A673 (cell line): ENCODE measurements around the gene YWHAQ. TPM values are rescaled to one million over a fixed set of nuclear protein-coding genes. Genes with fewer than 3 reads are reported as not detected.

Experiments used
- BruUV-seq: library from RNA; stranded (reverse); fragments of 400-500 nt; replicated peaks from 2 replicates; lab custom pipeline; 2021; lab: Mats Ljungman, UMichigan
- CTCF ChIA-PET: fragments of 300-600 bp; sonication (Branson Sonifier 250); formaldehyde crosslinking; loops from one replicate; lab custom pipeline; 2022; ENCODE audit warnings: antibody characterized with exemption; lab: Charles Lee
- POLR2A ChIA-PET: fragments of 300-600 bp; sonication (Branson Sonifier 250); formaldehyde crosslinking; loops from one replicate; lab custom pipeline; 2022; ENCODE audit warnings: antibody characterized with exemption; ENCODE audit not compliant: low non-redundant PET; lab: Charles Lee
- DNase-seq: peaks from one replicate; pipeline ENCODE4 v3.0.0-alpha.2; 2015; ENCODE audit warnings: low spot score
- H3K27ac ChIP-seq: fragments of 200-600 bp; sonication (generic); 2 replicates; pipeline ENCODE4 v1.5.1; 2016; ENCODE audit warnings: mixed run types, low read depth, mild to moderate bottlenecking, mixed read lengths, antibody characterized with exemption, low read length; ENCODE audit not compliant: poor library complexity, severe bottlenecking
- H3K27me3 ChIP-seq: fragments of 200-600 bp; sonication (generic); replicated peaks from 2 replicates; pipeline ENCODE4 v1.6.1; 2017; ENCODE audit warnings: mixed run types, low read depth, mild to moderate bottlenecking, mixed read lengths, antibody characterized with exemption, low read length; ENCODE audit not compliant: insufficient read depth, poor library complexity
- H3K36me3 ChIP-seq: fragments of 200-600 bp; sonication (generic); 2 replicates; pipeline ENCODE4 v1.6.1; 2016; ENCODE audit warnings: mixed run types, mild to moderate bottlenecking, mixed read lengths, antibody characterized with exemption, low read length; ENCODE audit not compliant: insufficient read depth, poor library complexity, severe bottlenecking
- H3K4me1 ChIP-seq: fragments of 200-600 bp; sonication (generic); 2 replicates; pipeline ENCODE4 v1.6.1; 2017; ENCODE audit warnings: mixed run types, mild to moderate bottlenecking, mixed read lengths, antibody characterized with exemption, low read length; ENCODE audit not compliant: insufficient read depth, poor library complexity, severe bottlenecking
- H3K4me3 ChIP-seq: fragments of 200-600 bp; sonication (generic); 2 replicates; pipeline ENCODE4 v1.5.1; 2016; ENCODE audit warnings: low read depth, mixed run types, mild to moderate bottlenecking, mixed read lengths, low read length; ENCODE audit not compliant: poor library complexity, severe bottlenecking
- H3K9me3 ChIP-seq: fragments of 200-600 bp; sonication (generic); 2 replicates; pipeline ENCODE4 v1.6.1; 2016; ENCODE audit warnings: mixed run types, low read depth, mild to moderate bottlenecking, mixed read lengths, antibody characterized with exemption, low read length; ENCODE audit not compliant: poor library complexity, severe bottlenecking
- EZH2 ChIP-seq: fragments of 200-600 bp; sonication (generic); IDR thresholded peaks from 2 replicates; pipeline ENCODE4 v1.6.1; 2017; ENCODE audit warnings: borderline replicate concordance, low read depth, mild to moderate bottlenecking, mixed read lengths, antibody characterized with exemption, low read length; ENCODE audit not compliant: poor library complexity, severe bottlenecking
- intact Hi-C: fragments of 100-400 bp; cut with micrococcal nuclease; formaldehyde crosslinking; loops from one replicate; pipeline ENCODE4 v1.10.0; 2022; ENCODE audit not compliant: unreplicated experiment
- total RNA-seq: library from RNA; stranded (reverse); gene quantifications from 2 replicates; pipeline ENCODE4 v1.2.3, GENCODE V29; 2021
- TF ChIP-seq, protein P1 (sequence below): fragments of 300-800, 200-600 bp; sonication (generic); conservative IDR thresholded peaks from 2 replicates; pipeline ENCODE4 v1.5.1; 2017; ENCODE audit warnings: low read depth, mild to moderate bottlenecking, antibody characterized with exemption, low read length, moderate library complexity, mixed read lengths

Gene YWHAQ
- total RNA-seq, 1 experiment from 2014 or later: 533 TPM

DNA sequence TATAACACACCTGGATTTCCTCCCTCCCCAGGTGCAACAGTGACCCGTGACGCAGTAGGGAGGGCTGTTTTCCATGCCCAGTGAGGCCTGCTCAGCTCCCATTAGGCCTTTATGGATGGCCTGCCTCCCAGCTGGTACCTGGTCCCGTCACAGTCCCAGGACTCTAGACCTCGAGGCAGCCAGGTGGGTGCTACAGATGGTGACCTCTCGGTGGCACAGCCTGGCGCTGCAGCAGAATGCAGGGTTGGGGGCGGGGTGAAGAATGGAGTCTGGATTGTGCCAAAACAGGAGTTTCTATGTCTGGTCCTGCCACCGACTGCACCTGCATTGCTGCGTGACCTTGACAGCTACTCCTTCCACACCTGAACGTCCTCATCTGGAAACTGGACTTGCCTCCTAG, 18.0 kb upstream of the YWHAQ start:
- Histone ChIP-seq H3K27me3 (no peaks in the 10 kb centered on the region), H3K9me3 (no peaks in the 10 kb centered on the region), H3K36me3 (no peaks in the 10 kb centered on the region), H3K4me1 (no peaks in the 10 kb centered on the region), H3K4me3 (no peak overlapping the region), H3K27ac (no peak overlapping the region)
- DNase-seq: no peak
- POLR2A ChIA-PET: no interaction called here
- TF ChIP-seq, protein P1, sequence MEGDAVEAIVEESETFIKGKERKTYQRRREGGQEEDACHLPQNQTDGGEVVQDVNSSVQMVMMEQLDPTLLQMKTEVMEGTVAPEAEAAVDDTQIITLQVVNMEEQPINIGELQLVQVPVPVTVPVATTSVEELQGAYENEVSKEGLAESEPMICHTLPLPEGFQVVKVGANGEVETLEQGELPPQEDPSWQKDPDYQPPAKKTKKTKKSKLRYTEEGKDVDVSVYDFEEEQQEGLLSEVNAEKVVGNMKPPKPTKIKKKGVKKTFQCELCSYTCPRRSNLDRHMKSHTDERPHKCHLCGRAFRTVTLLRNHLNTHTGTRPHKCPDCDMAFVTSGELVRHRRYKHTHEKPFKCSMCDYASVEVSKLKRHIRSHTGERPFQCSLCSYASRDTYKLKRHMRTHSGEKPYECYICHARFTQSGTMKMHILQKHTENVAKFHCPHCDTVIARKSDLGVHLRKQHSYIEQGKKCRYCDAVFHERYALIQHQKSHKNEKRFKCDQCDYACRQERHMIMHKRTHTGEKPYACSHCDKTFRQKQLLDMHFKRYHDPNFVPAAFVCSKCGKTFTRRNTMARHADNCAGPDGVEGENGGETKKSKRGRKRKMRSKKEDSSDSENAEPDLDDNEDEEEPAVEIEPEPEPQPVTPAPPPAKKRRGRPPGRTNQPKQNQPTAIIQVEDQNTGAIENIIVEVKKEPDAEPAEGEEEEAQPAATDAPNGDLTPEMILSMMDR: no peak
- no peak for TF ChIP-seq EZH2
- no TSS peak for BruUV-seq
- CTCF ChIA-PET: no interaction called here
- intact Hi-C loops: no loop called here

DNA sequence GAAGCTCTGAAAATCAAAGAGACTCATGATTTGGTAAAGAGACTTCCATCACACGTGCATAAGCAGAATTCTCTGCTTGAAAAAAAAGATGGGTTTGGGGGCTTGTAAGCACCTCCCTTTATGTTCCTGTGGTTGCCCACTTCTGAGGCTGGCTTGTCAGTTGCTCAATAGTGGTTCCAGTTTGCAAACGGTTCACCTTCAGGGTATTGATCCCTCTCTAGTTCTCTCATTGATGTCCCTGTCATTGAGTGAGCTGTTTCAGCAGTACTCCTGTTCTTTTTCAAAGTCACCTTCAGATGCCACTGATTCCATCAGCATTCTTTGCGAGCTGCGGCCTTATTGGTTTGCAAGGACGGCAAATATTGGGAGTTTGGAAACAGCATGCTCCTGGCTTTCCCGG, 17.1 kb upstream of the YWHAQ start:
- no peak for DNase-seq
- no TSS peak for BruUV-seq
- H3K4me1 ChIP-seq: no peaks in the 10 kb centered on the region
- no peak overlapping the region for H3K4me3 ChIP-seq
- POLR2A ChIA-PET: no interaction called here
- intact Hi-C loops: no loop called here
- TF ChIP-seq EZH2: no peak
- no peaks in the 10 kb centered on the region for H3K27me3 ChIP-seq
- no peaks in the 10 kb centered on the region for H3K36me3 ChIP-seq
- no peak overlapping the region for H3K27ac ChIP-seq
- no peaks in the 10 kb centered on the region for H3K9me3 ChIP-seq
- CTCF ChIA-PET: no interaction called here

DNA sequence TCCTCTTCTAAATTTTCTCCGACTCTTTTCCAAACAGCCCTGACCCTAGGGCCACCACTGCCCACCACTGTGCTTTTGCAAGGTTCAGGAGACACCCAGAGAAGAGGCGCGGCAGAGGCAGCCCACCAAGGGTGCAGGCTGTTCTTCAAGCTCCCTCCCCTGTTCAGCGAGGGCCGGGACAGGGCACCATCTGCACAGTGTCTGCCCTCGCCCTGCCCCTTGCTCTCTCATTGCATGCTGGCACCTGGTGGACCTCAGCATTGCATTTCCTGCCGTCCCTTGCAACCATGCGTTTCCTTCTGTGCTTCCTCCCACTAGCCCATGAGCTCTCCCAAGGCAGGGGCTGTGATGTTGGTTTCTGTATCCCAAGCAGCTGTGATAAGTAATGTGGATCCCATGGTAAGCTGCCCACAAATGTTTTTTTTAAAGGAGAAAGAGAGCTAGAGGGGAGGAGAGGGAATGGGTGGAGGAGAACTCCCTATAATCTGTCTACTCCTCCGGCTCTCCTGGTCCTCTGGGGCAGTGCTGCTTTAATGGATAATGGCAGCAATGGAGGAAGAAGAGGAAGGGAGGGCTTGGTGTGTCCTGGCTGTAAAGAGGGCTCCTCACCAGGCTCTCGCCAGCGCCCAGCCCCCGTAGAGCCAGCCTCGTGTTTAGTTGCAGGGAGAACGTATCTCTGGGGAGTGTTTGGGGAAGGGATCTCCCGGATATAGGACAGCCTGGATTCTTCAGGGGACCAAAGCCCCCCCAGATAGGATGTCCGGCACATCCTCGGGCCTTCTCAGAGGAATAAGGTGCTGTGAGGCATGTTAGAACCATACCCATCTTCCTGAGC, 15.6 kb upstream of the YWHAQ start:
- intact Hi-C loops: no loop called here
- Histone ChIP-seq H3K27ac (no peak overlapping the region), H3K27me3 (no peaks in the 10 kb centered on the region), H3K36me3 (no peaks in the 10 kb centered on the region), H3K9me3 (no peaks in the 10 kb centered on the region), H3K4me1 (no peaks in the 10 kb centered on the region), H3K4me3 (no peak overlapping the region)
- no peak for DNase-seq
- no peak for TF ChIP-seq EZH2
- ChIA-PET CTCF (no interaction called here), POLR2A (no interaction called here)
- BruUV-seq: no TSS peak

DNA sequence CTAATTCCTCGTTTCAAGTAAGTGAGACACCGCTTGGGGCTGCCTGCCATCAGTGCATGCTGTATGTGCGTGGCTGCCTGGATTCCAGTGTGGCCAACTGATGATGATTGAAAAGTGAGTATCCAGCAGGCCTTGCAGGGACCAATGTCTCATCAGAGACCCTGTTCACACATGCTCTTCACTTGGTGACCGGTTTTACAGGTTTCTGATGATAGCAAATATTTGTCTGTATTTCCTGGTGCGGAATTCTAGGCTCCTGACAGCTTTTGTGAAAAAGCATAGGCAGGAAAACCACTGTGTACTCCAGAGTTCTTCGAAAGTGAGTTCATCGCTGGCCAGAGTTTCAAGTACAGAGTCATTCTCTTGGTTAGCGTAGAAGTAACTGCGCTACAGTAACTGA, 13.8 kb upstream of the YWHAQ start:
- Histone ChIP-seq H3K4me1 (no peaks in the 10 kb centered on the region), H3K27ac (no peak overlapping the region), H3K9me3 (no peaks in the 10 kb centered on the region), H3K36me3 (no peaks in the 10 kb centered on the region), H3K4me3 (no peak overlapping the region), H3K27me3 (no peaks in the 10 kb centered on the region)
- TF ChIP-seq, protein P1: no peak
- no peak for TF ChIP-seq EZH2
- intact Hi-C loops: no loop called here
- BruUV-seq: no TSS peak
- ChIA-PET CTCF (no interaction called here), POLR2A (no interaction called here)
- no peak for DNase-seq
